ENCODE measurements around the gene NUP62CL. TPM values are rescaled to one million over a fixed set of nuclear protein-coding genes. Genes with fewer than 3 reads are reported as not detected.

The NUP62CL gene
- total and polyA plus RNA-seq, 10 of the 15 experiments (the other 5 are each of a cell fraction or from before 2014, with no cell fraction given): 2.5 to 6.0 (median 4.2) TPM

GRCh38 chrX:107107459-107107858 is 98.8 kb downstream of the NUP62CL start (continued):
- TF ChIP-seq WRNIP1 (IDR thresholded peaks at IDR 0.05; ENCODE audit: borderline replicate concordance, low read depth, low read length): no peak
- no peak for TF ChIP-seq SIN3A (IDR thresholded peaks at IDR 0.05; ENCODE audit: low read depth, low read length)
- TF ChIP-seq POLR2AphosphoS5 (IDR thresholded peaks at IDR 0.05; ENCODE audit: low read length): no peak
- no peak for TF ChIP-seq CBX5 (IDR thresholded peaks at IDR 0.05; ENCODE audit: low read depth)
- TF ChIP-seq E2F4 (IDR thresholded peaks at IDR 0.05; ENCODE audit: low read depth, low read length): no peak
- TF ChIP-seq CEBPZ (IDR thresholded peaks at IDR 0.05; ENCODE audit: low read depth, low read length): no peak
- no peak for TF ChIP-seq MLLT1 (IDR thresholded peaks at IDR 0.05)
- no peak for TF ChIP-seq ASH2L (IDR thresholded peaks at IDR 0.05; ENCODE audit: borderline replicate concordance, low read depth)
- TF ChIP-seq POU2F2 (IDR thresholded peaks at IDR 0.05; ENCODE audit: borderline replicate concordance, low read depth, low read length): no peak
- TF ChIP-seq MYC (IDR thresholded peaks at IDR 0.05; ENCODE audit: insufficient read depth, insufficient read length, insufficient replicate concordance, low read length, severe bottlenecking): no peak
